ENCODE results near the gene NCOR1.

- TF ChIP-seq BACH2 (CRISPR knock-in tag; IDR thresholded peaks at IDR 0.05; ENCODE audit: borderline replicate concordance) (no peak), PPARA (CRISPR knock-in tag; IDR thresholded peaks at IDR 0.05; ENCODE audit: borderline replicate concordance) (no peak), OSR1 (CRISPR knock-in tag; IDR thresholded peaks at IDR 0.05) (no peak), ZNF70 (CRISPR knock-in tag; IDR thresholded peaks at IDR 0.05) (no peak), ZFP30 (CRISPR knock-in tag; IDR thresholded peaks at IDR 0.05) (no peak), TCF4 (CRISPR knock-in tag; IDR thresholded peaks at IDR 0.05; ENCODE audit: borderline replicate concordance) (no peak), ARNTL (CRISPR knock-in tag; IDR thresholded peaks at IDR 0.05; ENCODE audit: borderline replicate concordance, low read depth) (no peak), ZNF565 (CRISPR knock-in tag; conservative IDR thresholded peaks at IDR 0.05; ENCODE audit: low read depth) (no peak), ISL1 (CRISPR knock-in tag; IDR thresholded peaks at IDR 0.05) (no peak), RARB (CRISPR knock-in tag; IDR thresholded peaks at IDR 0.05) (no peak), GLIS3 (CRISPR knock-in tag; IDR thresholded peaks at IDR 0.05) (no peak)
- TF ChIP-seq, protein P1, sequence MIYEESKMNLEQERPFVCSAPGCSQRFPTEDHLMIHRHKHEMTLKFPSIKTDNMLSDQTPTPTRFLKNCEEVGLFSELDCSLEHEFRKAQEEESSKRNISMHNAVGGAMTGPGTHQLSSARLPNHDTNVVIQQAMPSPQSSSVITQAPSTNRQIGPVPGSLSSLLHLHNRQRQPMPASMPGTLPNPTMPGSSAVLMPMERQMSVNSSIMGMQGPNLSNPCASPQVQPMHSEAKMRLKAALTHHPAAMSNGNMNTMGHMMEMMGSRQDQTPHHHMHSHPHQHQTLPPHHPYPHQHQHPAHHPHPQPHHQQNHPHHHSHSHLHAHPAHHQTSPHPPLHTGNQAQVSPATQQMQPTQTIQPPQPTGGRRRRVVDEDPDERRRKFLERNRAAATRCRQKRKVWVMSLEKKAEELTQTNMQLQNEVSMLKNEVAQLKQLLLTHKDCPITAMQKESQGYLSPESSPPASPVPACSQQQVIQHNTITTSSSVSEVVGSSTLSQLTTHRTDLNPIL (CRISPR knock-in tag; IDR thresholded peaks at IDR 0.05; ENCODE audit: low read depth), result no peak
- TF ChIP-seq, protein P2, sequence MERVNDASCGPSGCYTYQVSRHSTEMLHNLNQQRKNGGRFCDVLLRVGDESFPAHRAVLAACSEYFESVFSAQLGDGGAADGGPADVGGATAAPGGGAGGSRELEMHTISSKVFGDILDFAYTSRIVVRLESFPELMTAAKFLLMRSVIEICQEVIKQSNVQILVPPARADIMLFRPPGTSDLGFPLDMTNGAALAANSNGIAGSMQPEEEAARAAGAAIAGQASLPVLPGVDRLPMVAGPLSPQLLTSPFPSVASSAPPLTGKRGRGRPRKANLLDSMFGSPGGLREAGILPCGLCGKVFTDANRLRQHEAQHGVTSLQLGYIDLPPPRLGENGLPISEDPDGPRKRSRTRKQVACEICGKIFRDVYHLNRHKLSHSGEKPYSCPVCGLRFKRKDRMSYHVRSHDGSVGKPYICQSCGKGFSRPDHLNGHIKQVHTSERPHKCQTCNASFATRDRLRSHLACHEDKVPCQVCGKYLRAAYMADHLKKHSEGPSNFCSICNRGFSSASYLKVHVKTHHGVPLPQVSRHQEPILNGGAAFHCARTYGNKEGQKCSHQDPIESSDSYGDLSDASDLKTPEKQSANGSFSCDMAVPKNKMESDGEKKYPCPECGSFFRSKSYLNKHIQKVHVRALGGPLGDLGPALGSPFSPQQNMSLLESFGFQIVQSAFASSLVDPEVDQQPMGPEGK (CRISPR knock-in tag; IDR thresholded peaks at IDR 0.05; ENCODE audit: borderline replicate concordance), result no peak
Observed at GRCh38 chr17:16019347-16019746, 196.0 kb downstream of the NCOR1 start.

Data from SK-N-SH treated with all-trans-retinoic acid at 6 μM for 48 hours (cell line).